GM12865 (cell line): ENCODE measurements around the gene DYNLL1.

Experiments
- DNase-seq: peaks from one replicate; pipeline ENCODE4 v3.0.0; 2010; ENCODE audit warnings: low read depth
- H3K4me3 ChIP-seq: 2 replicates; pipeline ENCODE4 v1.5.1; 2011; ENCODE audit warnings: mild to moderate bottlenecking, low read depth, low read length, control low read depth
- CTCF ChIP-seq: IDR thresholded peaks from 2 replicates; pipeline ENCODE4 v1.5.1; 2011; ENCODE audit warnings: low read length, control low read depth, low read depth, inconsistent platforms; ENCODE audit not compliant: insufficient read depth; ENCODE audit errors: missing control alignments

Gene DYNLL1

GRCh38 chr12:120460157-120460556, 35.8 kb upstream of the DYNLL1 start:
- no peak for TF ChIP-seq CTCF
- DNase-seq = no peak
- H3K4me3 ChIP-seq = no peak overlapping the region

- no peak for DNase-seq
- TF ChIP-seq CTCF = no peak
- no peak overlapping the region for H3K4me3 ChIP-seq
Observed at GRCh38 chr12:120462099-120462640, 33.7 kb upstream of the DYNLL1 start.

DNA sequence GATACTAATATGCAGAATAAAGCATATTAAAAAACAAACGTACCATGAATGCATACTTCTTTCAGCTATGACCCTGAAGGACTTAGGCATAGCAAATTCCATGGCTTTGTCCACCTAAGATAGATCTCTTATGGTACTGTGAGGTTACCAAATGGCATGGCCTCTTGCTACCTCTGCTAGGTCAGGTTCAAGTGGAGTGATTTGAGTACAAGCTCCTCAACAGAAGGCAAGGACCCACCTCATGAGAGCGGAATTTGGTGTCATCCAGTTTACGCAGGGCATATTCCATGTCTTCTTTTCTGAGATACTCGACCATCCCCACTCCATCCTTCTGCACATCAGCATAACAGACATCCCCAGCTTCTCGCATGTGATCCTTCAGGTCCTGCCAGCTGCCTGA, 32.2 kb upstream of the DYNLL1 start:
- no peak for DNase-seq
- H3K4me3 ChIP-seq = no peak overlapping the region
- no peak for TF ChIP-seq CTCF

- no peak overlapping the region for H3K4me3 ChIP-seq
- DNase-seq = no peak
- no peak for TF ChIP-seq CTCF
Observed at GRCh38 chr12:120465756-120466155, 30.2 kb upstream of the DYNLL1 start.

DNA sequence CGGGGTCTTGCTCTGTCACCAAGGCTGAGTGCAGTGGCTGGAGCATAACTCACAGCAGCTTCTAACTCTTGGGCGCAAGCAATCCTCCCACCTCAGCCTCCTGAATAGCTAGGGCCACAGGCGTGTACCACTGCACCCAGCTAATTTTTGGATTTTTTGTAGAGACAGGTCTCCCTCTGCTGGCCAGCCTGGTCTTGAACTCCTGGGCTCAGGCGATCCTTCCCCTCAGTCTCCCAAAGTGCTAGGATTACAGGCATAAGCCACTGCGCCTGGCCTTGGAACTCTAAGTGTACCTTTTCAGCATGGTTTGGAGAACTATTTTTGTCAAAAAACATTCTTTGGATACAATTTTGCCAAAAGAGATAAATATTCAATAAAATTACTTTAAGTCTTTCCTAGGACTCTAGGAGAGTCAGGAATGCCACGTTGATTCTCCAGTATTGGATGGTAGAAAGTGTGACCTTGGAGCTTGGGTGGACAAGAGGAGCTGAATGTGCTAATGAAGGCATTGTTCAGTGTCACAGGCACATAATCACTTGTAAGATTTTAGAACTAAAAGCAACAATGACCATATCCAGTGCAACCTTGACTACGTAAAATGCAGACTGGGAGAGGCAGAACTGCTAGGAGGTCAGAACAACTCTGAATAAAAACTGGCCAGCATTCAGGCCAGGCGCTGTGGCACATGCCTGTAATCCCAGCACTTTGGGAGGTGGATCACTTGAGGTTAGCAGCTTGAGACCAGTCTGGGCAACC, 29.2 kb upstream of the DYNLL1 start:
- TF ChIP-seq CTCF = peak; percentile 47
- H3K4me3 ChIP-seq = no peak overlapping the region
- peak; percentile 51 for DNase-seq

DNA sequence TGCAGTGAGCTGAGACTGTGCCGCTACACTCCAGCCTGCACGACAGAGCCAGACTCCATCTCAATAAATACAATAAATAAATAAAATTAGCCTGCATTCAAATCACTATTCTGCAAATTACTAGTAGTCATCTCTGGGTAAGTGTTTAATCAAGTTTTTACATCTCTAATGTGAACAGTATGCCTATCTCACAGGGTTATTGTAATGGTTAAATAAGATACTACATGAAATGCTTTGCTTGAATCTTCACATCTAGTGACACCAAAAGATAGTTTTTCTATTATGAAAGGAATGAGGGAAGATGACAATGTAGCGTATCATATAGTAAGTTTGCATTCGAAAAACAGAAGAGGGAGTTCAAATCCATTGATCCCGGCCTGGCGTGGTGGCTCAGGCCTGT, 28.5 kb upstream of the DYNLL1 start:
- no peak for TF ChIP-seq CTCF
- no peak for DNase-seq
- H3K4me3 ChIP-seq = no peak overlapping the region
